Measurements from ENCODE around the gene DIDO1. TPM values are rescaled to one million over a fixed set of nuclear protein-coding genes. Genes with fewer than 3 reads are reported as not detected.

The DIDO1 gene
- total RNA-seq, 1 experiment from 2014 or later = 120 TPM

GRCh38 chr20:62839816-62840215, 86.5 kb downstream of the DIDO1 start:
- H3K9me3 ChIP-seq = no peaks in the 10 kb centered on the region
- intact Hi-C loops (cut with micrococcal nuclease; ENCODE audit: unreplicated experiment) = no loop called here
- TF ChIP-seq CTCF (IDR thresholded peaks at IDR 0.05; ENCODE audit: insufficient read depth in 1 of 2, low read depth in 1 of 2, low read length in 1 of 2, severe bottlenecking in 1 of 2, unreplicated experiment in 1 of 2) = no peak
- H3K4me1 ChIP-seq = no peaks in the 10 kb centered on the region
- POLR2A ChIA-PET = no interaction called here
- Mint-ChIP-seq H3K4me3 (ENCODE audit: unreplicated experiment) (no peak overlapping the region), H3K4me1 (ENCODE audit: low read depth, unreplicated experiment) (no peaks in the 10 kb centered on the region), H3K27ac (ENCODE audit: unreplicated experiment) (no peak overlapping the region), H3K27me3 (ENCODE audit: insufficient read depth, unreplicated experiment) (no peaks in the 10 kb centered on the region), H3K36me3 (ENCODE audit: insufficient read depth, unreplicated experiment) (no peaks in the 10 kb centered on the region), H3K9me3 (ENCODE audit: unreplicated experiment) (no peaks in the 10 kb centered on the region)
- no peaks in the 10 kb centered on the region for H3K27me3 ChIP-seq (replicated peaks; ENCODE audit: control insufficient read depth, insufficient read depth, low read length)
- DNase-seq = peak in 1 of 2 experiments; percentile 35
- no peak overlapping the region for H3K4me3 ChIP-seq (ENCODE audit: low read depth, low read length)
- no peaks in the 10 kb centered on the region for H3K36me3 ChIP-seq (ENCODE audit: control insufficient read depth, insufficient read depth, low read length)
- CTCF ChIA-PET = interaction anchor here (0.8 kb wide), 1 partner anchor 9 kb away, joined by 3 read pairs; no protein-coding TSS in a partner anchor
- no TSS peak for BruUV-seq (replicated peaks)

DNA sequence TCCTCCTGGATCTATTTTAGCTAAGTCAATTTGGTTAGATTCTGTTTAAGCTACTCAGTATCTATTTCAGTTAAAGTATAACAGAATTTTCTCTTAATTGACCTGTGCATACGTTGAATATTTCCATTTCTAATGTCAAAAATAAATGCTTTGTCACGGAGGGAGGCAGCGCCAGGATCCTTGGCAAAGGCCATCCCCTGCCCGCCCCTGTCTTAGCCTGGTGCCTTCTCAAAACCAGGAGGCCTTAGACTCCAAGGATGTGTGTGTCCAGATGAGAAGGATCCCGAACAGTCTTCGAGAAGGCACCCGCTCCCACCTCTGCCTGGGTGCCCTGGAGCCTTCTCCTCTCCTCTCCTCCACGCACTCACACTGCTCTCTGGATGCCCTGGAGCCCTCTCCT, 87.0 kb downstream of the DIDO1 start:
- Mint-ChIP-seq H3K27me3 (ENCODE audit: insufficient read depth, unreplicated experiment) (no peaks in the 10 kb centered on the region), H3K4me1 (ENCODE audit: low read depth, unreplicated experiment) (no peaks in the 10 kb centered on the region), H3K27ac (ENCODE audit: unreplicated experiment) (no peak overlapping the region), H3K4me3 (ENCODE audit: unreplicated experiment) (no peak overlapping the region), H3K9me3 (ENCODE audit: unreplicated experiment) (no peaks in the 10 kb centered on the region), H3K36me3 (ENCODE audit: insufficient read depth, unreplicated experiment) (no peaks in the 10 kb centered on the region)
- intact Hi-C loops (cut with micrococcal nuclease; ENCODE audit: unreplicated experiment) = no loop called here
- BruUV-seq (replicated peaks) = no TSS peak
- Histone ChIP-seq H3K36me3 (ENCODE audit: control insufficient read depth, insufficient read depth, low read length) (no peaks in the 10 kb centered on the region), H3K4me1 (no peaks in the 10 kb centered on the region), H3K9me3 (no peaks in the 10 kb centered on the region), H3K4me3 (ENCODE audit: low read depth, low read length) (no peak overlapping the region), H3K27me3 (replicated peaks; ENCODE audit: control insufficient read depth, insufficient read depth, low read length) (no peaks in the 10 kb centered on the region)
- ChIA-PET CTCF (no interaction called here), POLR2A (no interaction called here)
- peak in 1 of 2 experiments; percentile 40 for DNase-seq
- TF ChIP-seq CTCF (IDR thresholded peaks at IDR 0.05; ENCODE audit: insufficient read depth in 1 of 2, low read depth in 1 of 2, low read length in 1 of 2, severe bottlenecking in 1 of 2, unreplicated experiment in 1 of 2) = no peak

DNA sequence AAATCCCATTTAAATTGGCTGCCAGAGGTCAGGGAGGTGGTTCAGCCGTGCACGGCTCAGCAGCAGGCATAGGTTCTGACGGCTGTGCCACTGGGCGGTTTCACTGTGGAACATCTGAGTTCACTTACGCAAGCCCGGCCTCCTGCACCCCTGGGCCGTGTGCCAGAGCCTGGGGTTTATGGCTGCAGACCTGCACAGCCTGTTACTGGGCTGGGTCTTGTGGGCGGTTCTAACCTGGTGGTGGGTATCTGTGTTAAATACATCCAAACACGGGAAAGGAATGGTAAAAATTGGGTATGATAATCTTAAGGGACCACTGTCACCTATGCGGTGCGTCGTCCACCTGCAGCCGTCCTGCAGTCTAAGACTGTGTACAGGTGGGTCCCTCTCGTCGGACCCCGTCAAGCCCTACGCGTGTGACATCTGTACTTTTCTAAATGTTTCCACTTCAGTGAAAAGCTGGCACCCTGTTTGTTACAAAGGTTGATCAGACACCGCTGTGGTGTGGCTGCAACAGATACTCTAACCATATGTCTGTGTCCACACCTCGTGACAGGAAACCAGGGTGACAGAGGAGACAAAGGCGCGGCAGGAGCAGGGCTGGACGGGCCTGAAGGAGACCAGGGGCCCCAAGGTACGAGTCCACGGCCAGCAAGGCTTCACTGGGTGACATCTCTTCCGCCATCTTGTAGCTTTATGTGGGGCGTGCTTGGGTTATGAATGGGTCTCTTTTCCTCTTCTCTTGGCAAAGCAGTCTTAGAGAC, 88.0 kb downstream of the DIDO1 start:
- Mint-ChIP-seq H3K4me3 (ENCODE audit: unreplicated experiment) (no peak overlapping the region), H3K36me3 (ENCODE audit: insufficient read depth, unreplicated experiment) (no peaks in the 10 kb centered on the region), H3K9me3 (ENCODE audit: unreplicated experiment) (no peaks in the 10 kb centered on the region), H3K4me1 (ENCODE audit: low read depth, unreplicated experiment) (no peaks in the 10 kb centered on the region), H3K27me3 (ENCODE audit: insufficient read depth, unreplicated experiment) (no peaks in the 10 kb centered on the region), H3K27ac (ENCODE audit: unreplicated experiment) (no peak overlapping the region)
- Histone ChIP-seq H3K27me3 (replicated peaks; ENCODE audit: control insufficient read depth, insufficient read depth, low read length) (no peaks in the 10 kb centered on the region), H3K4me3 (ENCODE audit: low read depth, low read length) (no peak overlapping the region), H3K4me1 (no peaks in the 10 kb centered on the region), H3K36me3 (ENCODE audit: control insufficient read depth, insufficient read depth, low read length) (no peaks in the 10 kb centered on the region), H3K9me3 (no peaks in the 10 kb centered on the region)
- BruUV-seq (replicated peaks) = no TSS peak
- intact Hi-C loops (cut with micrococcal nuclease; ENCODE audit: unreplicated experiment) = no loop called here
- peak in 1 of 2 experiments; percentile 51 for DNase-seq
- ChIA-PET POLR2A (no interaction called here), CTCF (no interaction called here)
- no peak for TF ChIP-seq CTCF (IDR thresholded peaks at IDR 0.05; ENCODE audit: insufficient read depth in 1 of 2, low read depth in 1 of 2, low read length in 1 of 2, severe bottlenecking in 1 of 2, unreplicated experiment in 1 of 2)

Data from Caco-2 (cell line).